Brain pericyte (primary cell): ENCODE results near the gene PCGF5.
"Not testable (repeated sequence)": the region's sequence is repeated elsewhere in the genome, so short reads cannot be mapped to it uniquely, and the experiment has no call there.

Source experiments
- DNase-seq: peaks from one replicate; pipeline ENCODE4 v3.0.0-alpha.2; 2012; ENCODE audit warnings: low read depth, low spot score

PCGF5 gene

GRCh38 chr10:91210014-91210413, 10.4 kb upstream of the PCGF5 start:
- DNase-seq, result no peak

DNA sequence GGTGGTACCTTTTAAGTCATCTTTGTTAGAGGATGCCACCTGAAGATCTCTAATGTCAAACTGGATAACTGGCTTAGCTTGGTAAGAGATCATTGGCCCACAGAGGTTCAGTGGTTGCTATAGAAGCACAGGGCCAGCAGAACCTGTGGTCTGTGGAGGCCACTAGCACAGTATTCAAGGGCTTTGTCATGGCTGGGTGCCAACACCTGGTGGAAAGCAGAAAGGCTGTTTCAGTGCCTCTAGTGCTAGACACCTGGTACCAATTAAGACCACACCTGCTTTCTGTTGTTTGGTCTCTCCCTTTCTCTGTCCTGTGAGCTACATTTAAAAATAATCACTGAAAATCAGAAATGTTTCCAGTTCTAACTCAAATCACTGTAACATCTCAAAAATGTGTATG, 10.0 kb upstream of the PCGF5 start:
- DNase-seq, result no peak

DNA sequence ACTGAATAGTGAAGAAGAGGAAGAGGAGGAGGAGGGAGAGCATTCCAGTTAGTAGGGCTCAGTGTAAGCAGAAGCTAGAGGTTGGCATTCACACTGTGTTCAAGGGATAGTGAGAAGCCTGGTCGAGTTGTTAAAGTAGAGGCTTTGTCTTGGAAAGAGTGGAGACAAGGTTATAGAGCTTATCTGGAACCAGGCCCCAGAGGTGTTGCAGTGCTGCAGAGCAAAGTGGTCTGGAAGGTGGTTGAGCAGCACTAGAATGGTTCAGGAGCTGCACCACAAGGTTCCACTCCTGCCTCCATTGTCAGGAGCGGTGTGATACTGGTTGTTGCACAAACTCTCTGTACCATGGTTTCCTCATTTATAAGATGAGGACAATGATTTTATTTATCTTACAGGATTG, 8.8 kb upstream of the PCGF5 start:
- no peak for DNase-seq

GRCh38 chr10:91214911-91215310, 5.6 kb upstream of the PCGF5 start:
- DNase-seq, result no peak

DNA sequence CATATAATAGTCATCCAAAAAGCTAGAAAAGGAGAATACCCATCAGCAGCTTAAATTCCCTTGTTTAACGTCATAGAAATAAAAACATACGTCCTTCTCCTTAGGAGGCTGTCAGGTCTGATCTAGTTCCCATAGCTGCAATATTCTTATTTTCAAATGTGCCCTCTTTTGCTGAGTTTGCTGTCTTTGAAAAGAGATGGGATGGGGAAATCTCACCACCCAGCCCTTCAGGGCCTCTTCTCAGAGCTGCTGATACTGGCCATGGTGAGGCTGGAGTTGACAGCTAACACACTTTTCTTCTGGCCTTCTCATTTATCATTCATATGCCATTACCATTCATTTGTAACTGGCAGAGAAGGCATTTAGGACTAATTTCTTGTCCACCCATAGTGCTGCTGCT, 5.1 kb upstream of the PCGF5 start:
- no peak for DNase-seq

- no peak for DNase-seq
These were observed 881 bp upstream of the PCGF5 start for GRCh38 chr10:91219371-91220193.

- no peak for DNase-seq
These were observed 652 bp downstream of the PCGF5 start for GRCh38 chr10:91220954-91221675.

DNA sequence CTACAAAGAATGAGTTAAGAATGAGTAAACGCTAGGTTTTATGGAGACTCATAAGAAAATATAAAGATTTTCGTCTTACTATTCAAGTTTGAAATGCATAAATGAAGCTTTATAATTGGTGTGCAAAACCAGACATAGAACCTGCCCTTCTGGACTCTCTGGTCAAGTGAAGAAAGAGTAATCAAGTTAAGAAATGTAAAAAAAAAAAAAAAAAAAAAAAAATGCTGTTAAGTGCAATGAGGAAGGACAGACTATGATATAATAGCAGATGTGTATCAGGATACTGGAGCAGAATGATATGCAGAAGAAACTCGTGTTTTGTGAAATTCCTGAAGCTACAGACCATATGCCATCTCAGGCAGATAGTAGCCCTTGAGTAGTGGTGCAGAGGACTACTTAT, 5.6 kb downstream of the PCGF5 start:
- DNase-seq, result no peak

DNA sequence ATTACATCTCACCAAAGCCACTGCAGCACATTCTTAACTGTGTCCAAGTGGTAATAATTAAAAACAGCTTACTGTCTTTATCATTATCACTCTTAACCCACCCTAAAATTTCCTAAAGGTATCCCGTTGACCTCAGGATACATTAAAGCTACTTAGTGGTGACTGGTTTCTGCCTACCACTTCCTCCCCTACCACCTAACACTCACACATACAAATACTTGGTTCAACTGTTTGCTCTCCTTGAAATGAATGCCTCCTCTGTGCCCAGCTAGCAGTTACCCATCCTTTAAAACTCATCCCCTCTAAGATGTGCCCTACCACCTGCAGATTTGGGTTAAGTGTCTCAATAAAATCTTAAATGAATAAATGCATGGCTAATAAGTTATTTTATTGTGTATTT, 7.1 kb downstream of the PCGF5 start:
- no peak for DNase-seq

DNA sequence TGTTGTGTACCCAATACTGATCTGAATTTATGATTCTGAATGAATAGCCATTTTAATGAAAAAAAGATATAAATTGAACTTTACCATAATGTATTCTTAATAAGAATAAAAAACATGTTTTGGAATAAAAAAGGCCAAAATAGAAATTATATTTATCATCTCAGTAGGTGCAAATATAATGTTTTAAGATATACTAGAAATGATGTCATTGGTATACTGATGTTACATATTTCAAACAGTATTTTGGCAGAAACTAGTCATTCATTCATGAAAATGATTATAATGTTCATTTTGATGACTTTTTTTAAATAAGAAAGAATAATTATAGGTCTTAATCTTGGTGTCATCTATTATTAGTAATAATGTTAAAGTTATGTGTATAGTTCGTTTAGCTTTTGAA, 9.2 kb downstream of the PCGF5 start:
- DNase-seq, result no peak

- no peak for DNase-seq
These were observed 17.7 kb downstream of the PCGF5 start for GRCh38 chr10:91238191-91238590.

- no peak for DNase-seq
These were observed 19.3 kb downstream of the PCGF5 start for GRCh38 chr10:91239789-91240188.

DNA sequence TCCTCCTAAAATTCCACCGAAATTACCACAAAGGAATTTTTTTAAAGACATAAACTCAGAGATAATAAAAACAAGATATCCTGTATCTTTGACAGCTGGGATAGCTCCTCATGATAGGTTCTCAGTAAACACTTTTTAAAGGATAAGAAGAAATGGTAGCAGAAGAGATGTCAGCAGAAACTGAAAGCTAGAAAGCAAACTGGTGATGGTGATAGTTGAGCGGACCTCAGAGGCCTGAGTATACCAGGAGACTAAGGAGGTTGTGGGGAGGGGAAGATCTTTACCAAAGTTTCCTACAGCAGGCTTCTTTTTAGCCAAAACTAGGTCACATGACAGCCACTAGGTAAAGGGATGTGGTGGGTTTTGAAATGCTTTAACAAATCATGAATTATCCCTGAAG, 22.5 kb downstream of the PCGF5 start:
- no peak for DNase-seq

DNA sequence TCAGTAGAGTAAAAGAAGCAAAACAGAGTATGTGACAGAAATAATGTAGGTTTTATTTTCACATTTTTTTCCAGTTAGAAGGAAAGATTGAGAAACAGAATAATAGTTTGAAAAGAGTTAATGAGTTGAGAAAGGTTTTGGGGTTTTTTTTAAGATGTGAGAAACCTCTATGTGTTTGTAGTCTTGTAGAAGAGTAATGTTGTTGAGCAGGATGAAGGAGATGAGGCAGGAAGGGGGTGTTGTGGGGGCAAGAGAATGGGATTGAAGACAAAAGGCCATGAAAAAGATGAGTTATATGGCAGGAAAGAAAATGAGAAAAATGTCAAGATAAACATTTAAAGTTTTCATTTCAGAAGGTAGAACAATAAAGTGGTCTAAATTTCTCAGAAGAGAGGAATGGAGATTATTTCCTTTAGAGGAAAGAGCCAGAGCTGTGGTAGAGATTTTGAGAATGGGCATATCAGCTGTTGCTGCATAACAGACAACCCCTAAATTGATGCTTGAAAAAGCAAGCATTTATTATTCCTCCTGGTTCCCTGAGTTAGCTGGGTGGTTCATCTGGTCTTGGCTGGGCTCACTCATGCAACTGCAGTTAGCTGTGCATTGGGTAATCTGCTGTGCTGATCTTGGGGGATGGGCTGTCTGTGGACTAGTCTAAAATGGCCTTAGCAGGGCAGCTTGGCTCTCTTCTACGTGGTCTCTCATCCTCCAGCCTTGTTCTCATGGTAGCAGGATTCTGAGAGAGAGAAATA, 27.1 kb downstream of the PCGF5 start:
- DNase-seq, result peak; percentile 2

GRCh38 chr10:91249700-91250099, 29.2 kb downstream of the PCGF5 start:
- DNase-seq, result no peak

GRCh38 chr10:91250341-91250740, 29.9 kb downstream of the PCGF5 start:
- no peak for DNase-seq

DNA sequence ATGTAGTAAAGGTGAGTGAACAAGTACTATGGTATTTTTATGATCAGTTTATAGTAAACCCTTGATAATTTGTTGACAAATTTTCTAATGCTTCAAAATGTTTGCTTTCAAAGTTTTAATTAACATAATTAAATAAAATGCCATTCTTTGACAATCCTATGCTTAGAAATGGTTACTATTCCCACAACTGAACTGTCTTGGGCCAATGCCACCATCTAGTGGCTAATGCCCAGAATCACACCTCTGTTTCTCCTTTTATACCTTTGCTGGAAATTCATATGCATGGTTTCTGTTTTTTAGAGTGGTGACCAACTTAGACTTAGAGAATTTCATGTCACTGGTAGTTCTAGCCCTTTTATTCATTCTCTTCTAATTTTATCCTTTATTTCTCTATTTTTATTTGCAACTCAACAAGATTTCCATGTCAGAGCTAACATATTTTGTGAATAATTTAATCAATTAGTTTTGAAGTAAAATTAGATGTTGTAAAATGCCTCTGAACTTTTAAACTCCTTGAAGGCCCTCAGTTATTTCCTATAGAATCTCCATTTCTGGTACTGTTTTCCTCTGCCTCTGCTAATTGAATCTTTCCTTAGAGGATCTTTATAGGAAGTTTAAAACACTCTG, 31.1 kb downstream of the PCGF5 start:
- DNase-seq, result peak; percentile 15

DNA sequence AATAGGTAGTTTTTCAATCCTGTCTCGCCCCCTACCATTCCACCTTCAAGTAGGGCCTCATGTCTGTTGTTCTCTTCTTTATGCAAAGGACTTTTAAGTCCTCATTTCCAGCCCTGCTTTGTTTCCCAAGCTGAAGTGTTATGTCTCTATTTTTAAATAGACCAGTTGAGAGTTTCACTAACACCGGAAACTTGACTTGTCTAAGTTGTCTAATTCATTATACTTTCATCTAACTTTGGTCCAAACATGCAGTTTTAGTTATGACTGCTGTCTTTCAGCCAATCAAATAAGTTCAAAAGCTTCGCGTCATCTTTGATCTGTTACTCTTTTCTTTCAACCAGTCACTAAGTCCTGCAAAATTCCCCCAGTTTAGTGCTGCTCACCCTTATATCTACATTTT, 32.8 kb downstream of the PCGF5 start:
- no peak for DNase-seq

- DNase-seq, result no peak
These were observed 36.8 kb downstream of the PCGF5 start for GRCh38 chr10:91257310-91257709.

GRCh38 chr10:91260417-91260816, 40.0 kb downstream of the PCGF5 start:
- DNase-seq, result not testable (repeated sequence)

- no peak for DNase-seq
These were observed 51.4 kb downstream of the PCGF5 start for GRCh38 chr10:91271886-91272285.

- DNase-seq, result no peak
These were observed 64.1 kb downstream of the PCGF5 start for GRCh38 chr10:91284486-91285090.
